HG03342 (cell line): ENCODE results near the gene ALLC.
A peak's percentile ranks its signal among the peaks of the same experiment; 100 is the strongest.

Experiments
- ATAC-seq: cut with Tn5 transposase; IDR thresholded peaks from one replicate; pipeline ENCODE4 v1.9.1; 2021; ENCODE audit warnings: mild to moderate bottlenecking, moderate library complexity; ENCODE audit not compliant: unreplicated experiment

The ALLC gene

GRCh38 chr2:3639015-3639630 is 18.9 kb upstream of the ALLC start:
- no peak for ATAC-seq

GRCh38 chr2:3639653-3640052 is 18.3 kb upstream of the ALLC start:
- ATAC-seq, result no peak

GRCh38 chr2:3641181-3641580 is 16.8 kb upstream of the ALLC start:
- ATAC-seq, result no peak

- no peak for ATAC-seq
Measured at GRCh38 chr2:3641841-3642421, 16.1 kb upstream of the ALLC start.

GRCh38 chr2:3642521-3643215 is 15.3 kb upstream of the ALLC start:
- ATAC-seq, result no peak

- peak; percentile 8 for ATAC-seq
Measured at GRCh38 chr2:3643371-3644245, 14.4 kb upstream of the ALLC start.

- peak; percentile 76 for ATAC-seq
Measured at GRCh38 chr2:3644246-3644525, 13.8 kb upstream of the ALLC start.

GRCh38 chr2:3644891-3645605 is 13.0 kb upstream of the ALLC start:
- ATAC-seq, result no peak

- no peak for ATAC-seq
Measured at GRCh38 chr2:3645745-3646389, 12.1 kb upstream of the ALLC start.

GRCh38 chr2:3646446-3646845 is 11.6 kb upstream of the ALLC start:
- ATAC-seq, result no peak

GRCh38 chr2:3647246-3647645 is 10.8 kb upstream of the ALLC start:
- ATAC-seq, result no peak

GRCh38 chr2:3647831-3648651 is 10.0 kb upstream of the ALLC start:
- no peak for ATAC-seq

GRCh38 chr2:3648652-3649177 is 9.3 kb upstream of the ALLC start:
- ATAC-seq, result no peak

GRCh38 chr2:3649581-3649980 is 8.4 kb upstream of the ALLC start:
- no peak for ATAC-seq

- ATAC-seq, result no peak
Measured at GRCh38 chr2:3650140-3650920, 7.7 kb upstream of the ALLC start.

- peak; percentile 93 for ATAC-seq
Measured at GRCh38 chr2:3651691-3652648, 6.0 kb upstream of the ALLC start.

GRCh38 chr2:3652896-3653625 is 4.9 kb upstream of the ALLC start:
- no peak for ATAC-seq
